Thyroid gland (tissue), 4 donors: Measurements from ENCODE around the gene POMGNT2.

Source experiments
- POLR2A ChIP-seq, 2 donors: fragments of 450-650 bp; IDR thresholded peaks; one replicate each; pipeline ENCODE4 v1.6.1; 2017; ENCODE audit warnings: antibody characterized with exemption in 2 of 2, mild to moderate bottlenecking in 2 of 2, moderate library complexity in 1 of 2
- TF ChIP-seq, protein P1 (sequence below), 6 experiments: fragments of 200-600 bp in 3 of 6; fragments of 450-650 bp in 3 of 6; sonication (generic) in 3 of 6; IDR thresholded peaks; one replicate each; pipeline ENCODE4 v1.5.1; 2016 to 2019; ENCODE audit warnings: antibody characterized with exemption in 6 of 6, mild to moderate bottlenecking in 2 of 6, inconsistent platforms in 1 of 6, moderate library complexity in 1 of 6

DNA sequence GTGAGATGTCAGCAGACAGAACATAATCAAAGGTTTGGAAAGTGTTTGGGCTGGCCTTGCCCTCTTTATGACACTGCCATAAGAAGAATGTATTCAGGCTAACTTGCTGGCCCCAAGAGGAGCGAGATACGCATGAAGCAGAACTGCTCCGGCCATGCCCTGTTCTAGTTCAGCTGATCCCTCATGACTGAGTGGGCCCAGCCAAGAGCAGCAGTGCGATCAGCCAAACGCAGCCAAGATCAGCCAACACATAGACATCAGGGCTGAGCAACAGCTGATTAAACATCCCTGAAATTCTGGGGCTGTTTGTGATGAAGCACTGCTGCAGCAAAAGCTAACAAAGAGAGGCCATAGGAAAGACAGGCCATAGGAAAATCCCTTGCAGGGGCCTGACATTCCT lies 24.1 kb downstream of the POMGNT2 start:
- TF ChIP-seq, protein P1, sequence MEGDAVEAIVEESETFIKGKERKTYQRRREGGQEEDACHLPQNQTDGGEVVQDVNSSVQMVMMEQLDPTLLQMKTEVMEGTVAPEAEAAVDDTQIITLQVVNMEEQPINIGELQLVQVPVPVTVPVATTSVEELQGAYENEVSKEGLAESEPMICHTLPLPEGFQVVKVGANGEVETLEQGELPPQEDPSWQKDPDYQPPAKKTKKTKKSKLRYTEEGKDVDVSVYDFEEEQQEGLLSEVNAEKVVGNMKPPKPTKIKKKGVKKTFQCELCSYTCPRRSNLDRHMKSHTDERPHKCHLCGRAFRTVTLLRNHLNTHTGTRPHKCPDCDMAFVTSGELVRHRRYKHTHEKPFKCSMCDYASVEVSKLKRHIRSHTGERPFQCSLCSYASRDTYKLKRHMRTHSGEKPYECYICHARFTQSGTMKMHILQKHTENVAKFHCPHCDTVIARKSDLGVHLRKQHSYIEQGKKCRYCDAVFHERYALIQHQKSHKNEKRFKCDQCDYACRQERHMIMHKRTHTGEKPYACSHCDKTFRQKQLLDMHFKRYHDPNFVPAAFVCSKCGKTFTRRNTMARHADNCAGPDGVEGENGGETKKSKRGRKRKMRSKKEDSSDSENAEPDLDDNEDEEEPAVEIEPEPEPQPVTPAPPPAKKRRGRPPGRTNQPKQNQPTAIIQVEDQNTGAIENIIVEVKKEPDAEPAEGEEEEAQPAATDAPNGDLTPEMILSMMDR (IDR thresholded peaks at IDR 0.05) = no peak
- TF ChIP-seq POLR2A (IDR thresholded peaks at IDR 0.05) = no peak
